GM19372 (cell line): ENCODE results near the gene CCDC61.

Source experiments
- ATAC-seq: cut with Tn5 transposase; IDR thresholded peaks from one replicate; pipeline ENCODE4 v1.9.1; 2021; ENCODE audit warnings: mild to moderate bottlenecking, low read depth, moderate library complexity; ENCODE audit not compliant: unreplicated experiment

The CCDC61 gene

GRCh38 chr19:46036744-46037128, 41.5 kb downstream of the CCDC61 start:
- no peak for ATAC-seq

DNA sequence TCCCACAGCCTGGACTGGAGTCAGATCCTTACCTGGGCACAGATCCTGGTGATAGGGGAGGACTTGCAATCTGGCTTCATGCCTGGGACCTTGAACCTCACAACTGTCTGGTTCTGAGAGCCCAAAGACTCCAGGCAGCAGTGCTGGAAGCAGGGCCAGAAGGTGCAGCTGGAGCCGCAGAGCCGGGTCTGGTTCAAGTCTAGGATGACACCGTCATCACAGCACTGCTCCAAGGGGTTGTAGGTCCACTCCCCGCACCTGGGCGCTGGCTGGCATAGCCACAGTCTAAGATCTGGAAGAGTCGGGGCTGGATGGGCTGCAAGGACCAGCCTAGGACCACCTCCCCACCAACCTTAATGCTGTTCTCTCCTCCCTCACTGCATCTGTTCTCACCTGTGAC, 44.9 kb downstream of the CCDC61 start:
- no peak for ATAC-seq

DNA sequence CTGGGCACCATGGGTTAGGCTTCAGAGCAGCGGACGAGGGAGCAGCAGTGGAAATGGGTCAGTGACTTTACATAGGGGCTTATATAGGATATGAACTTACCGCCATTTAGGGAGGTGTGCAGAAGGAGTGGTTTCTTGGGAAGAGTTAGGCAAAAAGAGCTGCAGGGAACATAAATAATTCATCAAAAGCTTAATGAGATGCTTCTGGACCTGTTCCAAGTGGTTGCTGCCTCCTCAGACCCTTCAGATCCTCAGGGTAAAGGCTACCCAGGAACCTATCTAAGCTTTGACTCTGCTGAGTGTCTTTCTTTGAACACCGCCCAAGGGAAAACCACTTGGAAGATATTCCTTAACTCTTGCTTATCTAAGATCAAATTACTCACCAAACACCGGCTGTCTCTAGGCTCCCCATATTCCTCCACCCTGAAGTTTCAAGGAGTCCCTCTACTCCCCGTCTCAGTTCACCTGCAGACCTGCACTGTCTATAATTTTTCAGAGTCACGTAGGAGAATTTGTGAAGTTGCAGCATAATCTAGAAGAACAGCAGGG, 45.8 kb downstream of the CCDC61 start, which contains the start of gene IGFL4:
Gene IGFL4 (minus strand): TSS at position 51 of the 549 bp plus-strand sequence. CDS start 40 bp downstream, at position 11.
- ATAC-seq, result no peak

DNA sequence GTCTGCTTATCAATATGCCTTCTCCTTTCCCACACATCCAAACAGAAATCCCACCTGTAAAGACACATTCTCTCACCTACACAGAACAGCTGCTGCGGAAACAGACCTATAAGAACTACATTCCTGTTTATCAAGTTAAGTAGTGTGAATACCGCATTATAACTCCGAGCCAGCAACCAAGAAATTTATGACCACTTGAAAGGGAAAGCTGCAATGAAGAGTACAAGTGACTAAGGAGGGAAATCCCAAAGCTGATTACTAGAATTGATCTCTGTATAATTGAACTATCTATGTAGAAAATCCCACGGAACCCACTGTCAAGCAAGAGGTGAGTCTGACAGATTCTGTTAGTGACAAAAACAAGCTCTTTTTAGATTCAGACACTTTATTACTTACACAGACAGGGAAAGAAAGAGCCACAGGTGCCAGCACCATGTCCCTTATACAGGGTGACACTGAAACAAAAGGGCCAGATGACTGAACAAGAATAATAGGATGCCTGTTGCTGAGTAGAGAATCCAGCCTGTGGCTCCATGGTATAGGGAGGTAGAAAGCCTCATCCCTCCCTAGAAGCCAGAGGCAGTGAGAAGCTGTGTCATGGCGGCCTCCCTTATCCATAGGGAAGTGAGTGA, 47.1 kb downstream of the CCDC61 start:
- ATAC-seq, result no peak

- no peak for ATAC-seq
These were observed 48.3 kb downstream of the CCDC61 start for GRCh38 chr19:46043519-46043918.

- no peak for ATAC-seq
These were observed 54.3 kb downstream of the CCDC61 start for GRCh38 chr19:46049597-46049996.

- ATAC-seq, result no peak
These were observed 57.6 kb downstream of the CCDC61 start for GRCh38 chr19:46052896-46053295.

DNA sequence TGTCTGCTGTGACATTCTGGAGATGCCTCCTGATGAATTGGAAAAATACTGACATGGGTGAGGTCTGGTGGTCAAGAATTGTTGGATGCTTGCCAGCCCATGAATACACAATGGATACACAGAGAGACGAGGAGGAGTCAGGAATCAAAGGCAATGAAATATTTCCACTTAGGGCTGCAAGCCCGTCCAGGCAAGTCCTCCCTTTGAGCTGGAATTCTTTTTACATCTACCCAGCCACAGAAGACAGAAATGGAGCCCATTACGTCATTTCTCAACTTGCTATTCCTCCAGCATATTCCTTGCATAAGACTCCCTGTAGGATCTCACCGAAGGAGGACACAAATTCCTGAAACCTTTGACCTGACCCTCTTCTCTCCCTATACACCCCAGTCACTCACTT, 61.3 kb downstream of the CCDC61 start:
- ATAC-seq, result no peak

- no peak for ATAC-seq
These were observed 63.5 kb downstream of the CCDC61 start for GRCh38 chr19:46058778-46059177.

DNA sequence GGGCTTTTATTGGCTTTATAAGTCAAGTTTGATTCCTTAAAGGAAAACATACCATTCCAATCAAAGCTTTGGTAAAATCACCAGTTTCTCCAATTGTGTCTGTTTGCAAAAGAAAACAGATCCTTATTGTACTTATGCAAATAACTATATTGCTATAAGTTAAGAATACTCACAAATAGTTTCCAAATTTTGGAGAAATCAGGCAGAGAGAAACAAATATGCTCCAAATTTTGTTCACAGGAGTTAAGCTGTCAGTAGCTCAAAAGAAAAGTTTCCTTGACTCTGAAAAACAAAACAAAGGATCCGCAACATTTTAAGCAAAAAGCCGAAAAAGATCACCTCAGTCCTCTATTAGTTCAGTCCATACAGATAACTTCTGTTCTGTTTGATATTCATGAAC, 64.7 kb downstream of the CCDC61 start:
- no peak for ATAC-seq

GRCh38 chr19:46063201-46063600, 67.9 kb downstream of the CCDC61 start:
- ATAC-seq, result no peak

DNA sequence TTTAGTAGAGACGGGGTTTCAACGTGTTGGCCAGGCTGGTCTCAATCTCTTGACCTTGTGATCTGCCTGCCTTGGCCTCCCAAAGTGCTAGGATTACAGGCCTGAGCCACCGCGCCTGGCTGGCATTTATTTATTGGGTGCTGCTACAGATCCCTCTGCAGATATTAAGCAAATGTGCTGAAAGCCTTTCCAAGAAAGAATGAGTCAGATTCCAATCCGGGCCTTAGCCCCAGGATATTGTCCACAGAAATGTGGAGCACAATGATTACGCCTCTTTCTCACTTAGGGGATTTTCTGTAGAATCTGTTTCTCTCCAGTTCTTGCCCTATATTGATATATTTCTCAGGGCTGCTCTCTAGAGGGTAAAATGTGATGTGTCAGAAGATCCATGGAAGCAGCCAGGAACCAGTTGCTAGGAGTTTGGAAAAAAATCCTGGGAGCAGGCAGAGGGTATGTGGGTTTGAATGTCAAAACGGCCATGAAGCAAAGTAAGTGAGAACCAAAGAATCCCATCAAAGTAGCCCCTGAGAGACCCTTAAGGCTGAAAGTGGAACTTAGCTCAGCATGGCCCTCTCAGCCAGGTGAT, 70.3 kb downstream of the CCDC61 start:
- ATAC-seq, result no peak

DNA sequence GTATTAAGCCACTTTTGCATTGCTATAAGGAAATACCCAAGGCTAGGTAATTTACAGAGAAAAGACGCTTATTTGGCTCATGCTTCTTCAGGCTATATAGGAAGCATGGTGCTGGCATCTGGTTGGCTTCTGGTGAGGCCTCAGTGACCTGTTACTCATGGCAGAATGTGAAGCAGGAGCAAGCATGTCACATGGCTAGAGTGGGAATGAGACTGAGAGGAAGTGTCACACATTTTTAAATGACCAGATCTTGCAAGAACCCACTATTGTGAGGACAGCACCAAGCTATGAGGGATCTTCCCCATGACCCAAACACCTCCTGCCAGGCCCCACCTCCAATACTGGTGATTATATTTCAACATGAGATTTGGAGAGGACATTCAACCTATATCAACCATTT, 71.2 kb downstream of the CCDC61 start:
- no peak for ATAC-seq

DNA sequence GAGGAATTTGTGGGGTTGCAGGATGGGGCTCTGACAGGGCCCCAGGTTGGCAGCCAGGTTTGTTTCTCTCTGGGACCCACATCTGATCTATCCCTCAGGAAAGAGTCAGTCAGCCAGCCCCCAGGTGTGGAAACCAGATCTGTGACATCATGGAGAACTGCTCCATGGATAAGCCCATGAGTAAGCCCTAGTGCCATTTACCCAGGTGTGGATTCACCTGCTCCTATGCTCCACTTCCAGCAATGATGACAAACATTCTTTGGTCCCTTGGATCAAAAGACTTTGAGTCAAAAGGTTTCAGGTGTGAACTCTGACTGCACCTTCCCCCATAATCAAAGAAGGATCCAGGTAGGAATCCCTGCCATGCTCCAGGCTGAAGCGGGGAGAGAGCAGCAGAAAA, 72.4 kb downstream of the CCDC61 start:
- no peak for ATAC-seq
